Midbrain (tissue), 1 donor: ENCODE data around the gene NEUROD1.

ENCODE experiments used
- DNase-seq: peaks from one replicate; lab custom pipeline; 2025; lab: John Stamatoyannopoulos, UW

Gene NEUROD1

GRCh38 chr2:181632733-181633401 is 47.5 kb downstream of the NEUROD1 start:
- no peak for DNase-seq

- DNase-seq, result no peak
These were observed 51.4 kb downstream of the NEUROD1 start for GRCh38 chr2:181628590-181629585.

GRCh38 chr2:181627545-181627944 is 52.8 kb downstream of the NEUROD1 start:
- no peak for DNase-seq

- no peak for DNase-seq
These were observed 53.6 kb downstream of the NEUROD1 start for GRCh38 chr2:181626671-181627070.
